Glomerular visceral epithelial cell (primary cell): ENCODE results near the gene FOXI3.

Experiments used
- DNase-seq: peaks from one replicate; pipeline ENCODE4 v3.0.0-alpha.2; 2016; ENCODE audit errors: extremely low spot score

The FOXI3 gene

DNA sequence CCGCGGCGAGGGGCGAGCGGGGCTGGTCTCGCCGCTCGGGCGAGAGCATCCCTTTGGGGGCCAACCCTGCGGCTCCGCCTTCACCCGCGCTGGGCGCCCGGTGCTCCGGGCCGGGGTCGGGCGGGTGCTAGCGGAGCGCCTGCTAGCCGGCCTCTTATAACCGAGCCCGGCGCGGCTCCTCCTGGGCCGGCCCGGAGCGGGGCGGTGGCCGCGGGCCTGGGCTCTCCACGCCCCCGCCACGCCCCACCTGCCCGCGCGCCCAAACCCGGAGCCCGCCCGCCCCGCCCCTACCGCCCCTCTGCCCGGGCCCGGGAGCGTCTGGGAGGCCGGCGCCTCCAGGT lies at the start of gene FOXI3:
Gene FOXI3 (minus strand): TSS at position 129 of the 341 bp plus-strand sequence. CDS start 158 bp downstream, outside the sequence.
- no peak for DNase-seq

- no peak for DNase-seq
These were observed 48.2 kb upstream of the FOXI3 start for GRCh38 chr2:88500691-88501090.

DNA sequence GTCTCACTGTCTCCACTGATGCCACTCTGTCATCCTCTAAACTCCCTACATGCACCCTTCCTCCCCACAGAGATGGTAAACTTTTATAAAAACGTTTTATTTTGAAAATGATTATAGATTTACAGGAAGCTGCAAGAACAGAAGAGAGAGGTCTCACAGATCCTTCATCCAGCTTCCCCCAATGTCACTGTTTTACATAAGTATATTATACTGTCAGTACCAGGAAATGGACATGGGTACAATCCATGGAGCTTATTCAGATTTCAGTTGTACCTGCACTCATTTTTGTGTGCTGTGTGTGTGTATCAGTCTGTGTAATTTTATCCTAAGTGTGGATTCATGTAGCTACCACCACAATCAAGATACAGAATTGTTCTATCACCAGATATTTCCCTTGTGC lies 46.7 kb upstream of the FOXI3 start:
- DNase-seq, result no peak

DNA sequence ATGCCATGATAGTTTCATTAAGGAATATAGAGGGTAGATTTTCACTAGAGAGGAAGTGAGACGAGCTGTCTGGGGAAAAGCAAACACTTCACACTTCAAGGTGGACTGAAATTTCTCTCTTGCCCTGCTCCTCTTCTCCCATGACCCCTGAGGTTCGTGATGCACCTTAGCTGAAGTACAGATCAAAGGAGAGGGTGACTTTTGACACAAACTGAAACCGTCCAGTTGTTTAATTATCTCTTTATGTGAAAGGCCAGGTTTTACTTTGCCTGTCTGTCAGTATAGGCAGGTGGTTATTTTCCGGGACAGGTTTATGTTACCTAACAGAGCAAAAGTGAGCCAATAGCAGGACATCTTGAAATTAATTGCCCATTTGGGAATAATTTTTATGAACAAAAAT lies 41.0 kb upstream of the FOXI3 start:
- DNase-seq, result no peak

- DNase-seq, result no peak
These were observed 39.5 kb upstream of the FOXI3 start for GRCh38 chr2:88492002-88492401.

DNA sequence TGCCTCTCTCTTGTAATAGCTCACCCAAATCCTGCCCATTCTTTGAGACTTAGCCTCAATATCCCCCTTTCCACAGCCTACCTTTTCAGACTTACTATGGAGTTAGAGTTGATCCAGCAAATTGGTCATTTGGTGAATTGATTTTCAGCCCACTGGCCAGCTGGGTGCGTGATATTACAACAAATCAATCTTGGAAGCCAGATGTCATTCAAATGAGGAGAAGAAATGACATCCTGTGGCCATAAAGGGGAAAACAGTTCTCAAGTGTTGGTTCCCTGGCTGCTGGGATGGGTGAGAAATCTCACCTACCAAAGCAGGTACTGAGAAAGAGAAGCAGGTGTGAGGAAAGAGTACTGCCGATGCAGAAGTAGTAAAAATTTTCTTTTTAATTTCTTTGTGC lies 36.7 kb upstream of the FOXI3 start:
- no peak for DNase-seq

DNA sequence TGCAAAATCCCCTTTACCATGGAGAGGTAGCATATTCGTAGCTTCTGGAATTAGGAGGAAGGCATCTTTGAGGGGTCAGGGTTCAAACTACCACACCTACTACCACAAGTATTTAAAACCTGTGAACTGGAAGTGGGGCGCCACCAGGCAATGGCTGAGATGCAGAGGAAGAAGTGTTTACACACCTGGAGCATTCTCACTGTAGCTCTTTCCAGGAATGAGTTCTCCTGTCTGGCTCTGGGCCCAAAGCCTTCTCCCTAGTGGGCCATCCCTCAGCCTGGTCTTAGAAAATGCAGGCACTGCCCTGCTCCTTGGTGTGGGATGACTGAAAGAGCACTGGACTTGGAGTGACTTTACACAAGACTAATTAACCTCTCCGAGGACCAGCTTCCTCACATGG lies 30.7 kb upstream of the FOXI3 start:
- no peak for DNase-seq

DNA sequence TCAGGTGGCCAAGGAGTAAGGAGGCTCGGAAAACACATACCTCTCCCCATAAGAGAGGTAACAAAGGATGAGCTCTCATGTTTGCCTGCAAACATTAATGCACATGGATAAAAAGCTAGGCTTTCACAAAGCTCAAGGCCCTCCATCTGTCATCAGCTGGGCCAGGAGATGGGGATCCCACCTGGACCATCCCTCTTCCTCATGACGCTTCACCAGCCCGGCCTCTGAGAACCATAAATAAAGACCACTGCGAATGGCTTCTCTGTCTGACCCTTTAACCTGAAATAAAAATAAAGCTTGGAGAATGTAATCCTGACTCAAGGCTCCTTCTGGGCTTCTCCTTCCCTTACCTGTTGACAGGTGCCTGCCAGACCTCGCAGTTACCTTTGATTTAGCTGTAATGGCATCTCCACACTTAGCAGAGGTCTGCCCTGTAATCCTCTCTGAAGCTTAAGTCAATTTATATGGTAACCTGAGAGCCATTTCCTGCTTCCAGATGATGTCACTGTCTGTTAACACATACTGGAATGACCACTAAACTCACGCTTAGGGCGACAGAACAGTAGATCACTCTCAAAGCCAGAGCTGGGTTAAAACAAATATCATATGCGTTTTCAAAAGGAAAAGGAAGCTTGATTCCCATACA lies 29.3 kb upstream of the FOXI3 start:
- DNase-seq, result peak; percentile 7

- no peak for DNase-seq
These were observed 20.3 kb upstream of the FOXI3 start for GRCh38 chr2:88472811-88473210.

DNA sequence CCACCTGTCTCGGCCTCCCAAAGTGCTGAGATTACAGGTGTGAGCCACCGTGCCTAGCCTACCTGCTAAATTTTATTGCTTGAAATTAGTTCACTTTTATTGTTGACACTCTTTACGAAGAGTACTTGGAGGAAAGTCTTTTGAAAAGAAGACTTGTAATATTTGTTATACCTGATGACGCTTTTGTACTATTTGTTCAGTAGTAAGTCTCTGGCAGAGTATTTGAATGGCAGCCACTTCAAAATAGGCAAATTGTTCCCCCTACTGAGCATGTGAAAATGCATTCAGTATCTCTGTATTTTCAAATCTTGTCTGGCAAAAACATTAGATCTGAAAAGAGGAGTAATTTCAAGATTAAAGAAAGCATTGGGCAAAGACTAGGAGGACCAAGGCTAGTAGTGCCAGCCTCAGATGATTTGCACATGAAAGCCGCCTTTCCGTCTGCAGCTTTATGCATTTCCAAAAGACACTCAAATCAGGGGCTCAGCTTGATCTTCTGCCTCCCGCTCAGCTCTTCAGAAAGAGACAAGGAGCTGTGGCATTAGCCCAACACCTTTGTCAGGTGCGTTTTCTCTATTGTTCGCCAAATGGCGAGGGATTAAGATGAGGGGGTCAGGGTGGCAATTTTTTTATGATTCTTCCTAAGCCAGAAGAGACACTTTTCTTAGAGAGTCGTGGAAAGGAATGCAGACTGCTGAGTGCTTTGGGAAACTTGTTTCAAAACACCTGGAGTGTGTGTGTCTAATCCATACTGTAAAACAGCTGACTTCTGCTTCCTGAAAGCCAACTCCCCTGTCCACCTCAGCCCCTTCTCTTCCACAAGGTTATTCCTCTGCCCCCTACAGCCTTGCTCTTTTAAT lies 18.8 kb upstream of the FOXI3 start:
- DNase-seq, result no peak

DNA sequence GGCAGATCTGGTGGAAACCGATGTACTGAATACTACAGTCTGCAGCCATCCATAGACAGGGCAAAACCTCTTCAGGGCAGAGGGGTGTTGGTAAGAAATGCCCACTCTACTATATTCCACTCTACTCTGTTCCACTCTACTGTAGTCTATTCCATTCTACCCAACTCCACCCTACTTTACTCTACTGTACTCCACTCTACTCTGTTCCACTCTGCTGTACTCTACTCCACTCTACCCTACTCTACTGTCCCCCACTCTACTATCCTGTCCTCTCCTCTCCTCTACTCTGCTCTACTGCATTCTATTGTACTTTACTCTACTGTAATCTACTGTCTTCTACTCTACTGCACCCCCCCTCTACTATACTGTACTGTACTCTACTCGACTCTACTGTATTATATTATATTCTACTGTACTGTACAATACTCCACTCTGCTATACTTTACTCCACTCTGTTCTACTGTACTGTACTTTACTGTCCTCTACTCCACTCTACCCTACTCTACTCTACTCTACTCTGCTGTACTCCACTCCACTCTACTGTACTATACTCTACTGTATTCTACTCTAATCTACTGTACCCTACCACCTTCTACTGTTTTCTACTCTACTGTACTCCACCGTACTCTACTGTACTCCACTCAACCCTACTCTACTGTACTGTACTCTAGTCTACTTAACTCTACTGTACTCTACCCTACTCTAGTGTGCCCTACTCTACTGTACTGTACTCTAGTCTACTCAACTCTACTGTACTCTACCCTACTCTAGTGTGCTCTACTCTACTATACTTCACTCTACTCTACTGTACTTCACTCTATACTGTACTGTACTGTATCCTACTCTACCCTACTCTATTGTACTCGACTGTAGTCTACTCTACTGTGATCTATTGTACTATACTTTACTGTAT lies 17.0 kb upstream of the FOXI3 start:
- no peak for DNase-seq

GRCh38 chr2:88464153-88464552 lies 11.7 kb upstream of the FOXI3 start:
- DNase-seq, result no peak

DNA sequence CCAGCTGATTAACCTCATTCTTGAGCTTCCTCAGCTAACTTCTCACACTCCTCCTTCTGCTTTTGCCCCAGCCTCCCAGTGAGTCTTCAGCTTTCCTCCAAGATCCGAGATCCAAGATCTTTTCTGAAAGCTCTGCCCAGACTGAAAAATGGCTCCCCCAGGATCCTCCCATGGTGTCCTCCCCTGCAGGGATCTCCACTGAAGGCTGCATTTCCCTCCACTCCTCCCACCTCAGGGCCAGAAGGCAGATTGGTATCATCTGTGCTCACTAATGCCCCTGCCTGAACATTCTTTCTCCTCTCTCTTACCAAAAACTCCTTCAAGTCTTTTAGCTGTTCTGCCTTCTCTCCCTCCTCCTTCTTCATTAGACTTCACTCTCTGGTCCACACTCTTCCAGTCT lies 6.1 kb upstream of the FOXI3 start:
- DNase-seq, result no peak

DNA sequence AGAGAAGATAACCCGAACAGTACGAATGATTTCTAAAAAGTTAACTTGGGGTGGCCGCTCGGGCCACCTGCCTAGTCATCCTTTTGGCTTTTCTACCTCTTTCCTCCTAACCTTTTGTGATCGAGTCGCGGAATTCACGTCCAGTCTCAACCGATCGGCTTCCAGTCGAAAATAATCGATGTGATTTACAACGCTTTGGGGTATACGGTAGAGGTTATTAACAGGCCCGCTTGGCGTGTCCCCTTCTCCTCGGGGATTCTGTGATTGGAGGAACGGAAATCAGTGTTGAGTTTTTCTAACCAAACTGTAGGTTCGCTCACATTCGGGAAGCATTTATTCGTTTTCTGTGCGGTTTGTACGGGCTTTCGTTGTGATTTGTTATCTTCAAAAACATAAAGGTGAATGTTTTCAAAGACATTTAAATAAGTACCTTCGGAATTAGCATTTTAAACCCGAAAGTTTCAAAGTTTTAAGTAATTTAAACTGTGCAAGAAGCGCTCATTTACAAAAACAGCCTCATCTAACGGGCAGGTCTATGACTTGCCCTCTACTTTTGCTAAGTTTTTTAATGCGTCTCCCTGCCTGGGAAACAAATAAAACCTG lies 588 bp upstream of the FOXI3 start:
- DNase-seq, result no peak

DNA sequence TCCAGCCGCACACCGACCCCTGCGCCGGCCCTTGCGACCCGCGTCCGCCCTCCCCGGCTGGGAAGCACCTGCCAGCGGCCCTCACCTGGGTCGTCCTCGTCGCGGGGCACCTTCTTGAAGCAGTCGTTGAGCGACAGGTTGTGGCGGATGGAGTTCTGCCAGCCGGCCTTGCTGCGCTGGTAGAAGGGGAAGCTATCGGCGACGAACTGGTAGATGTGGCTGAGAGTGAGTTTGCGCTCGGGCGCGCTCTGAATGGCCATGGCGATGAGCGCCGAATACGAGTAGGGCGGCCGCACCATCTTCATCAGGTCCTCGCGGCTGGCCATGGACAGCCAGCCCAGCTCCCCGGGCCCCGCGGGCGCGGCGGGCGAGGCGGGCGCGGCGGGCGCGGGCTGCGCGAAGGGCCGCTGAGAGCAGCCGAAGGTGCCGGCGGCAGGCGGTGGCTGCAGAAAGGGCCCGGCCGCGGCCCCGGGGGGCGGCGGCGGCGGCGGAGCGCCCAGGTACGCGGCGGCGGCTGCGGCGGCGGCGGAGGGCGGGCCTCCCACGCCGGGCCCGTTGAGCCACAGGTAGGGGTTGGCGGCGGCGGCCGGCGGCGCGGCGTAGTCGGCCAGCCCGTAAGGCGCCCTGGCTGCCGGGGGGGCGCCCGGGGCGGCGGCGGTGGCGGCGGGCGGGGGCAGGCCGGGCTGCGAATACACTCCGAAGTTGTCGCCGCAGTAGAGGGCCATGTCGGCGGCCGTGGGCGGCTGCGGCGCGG lies 505 bp downstream of the FOXI3 start:
- DNase-seq, result no peak

- no peak for DNase-seq
These were observed 1.3 kb downstream of the FOXI3 start for GRCh38 chr2:88450925-88451810.

- no peak for DNase-seq
These were observed 2.3 kb downstream of the FOXI3 start for GRCh38 chr2:88450186-88450585.

- DNase-seq, result no peak
These were observed 4.2 kb downstream of the FOXI3 start for GRCh38 chr2:88448248-88448647.

DNA sequence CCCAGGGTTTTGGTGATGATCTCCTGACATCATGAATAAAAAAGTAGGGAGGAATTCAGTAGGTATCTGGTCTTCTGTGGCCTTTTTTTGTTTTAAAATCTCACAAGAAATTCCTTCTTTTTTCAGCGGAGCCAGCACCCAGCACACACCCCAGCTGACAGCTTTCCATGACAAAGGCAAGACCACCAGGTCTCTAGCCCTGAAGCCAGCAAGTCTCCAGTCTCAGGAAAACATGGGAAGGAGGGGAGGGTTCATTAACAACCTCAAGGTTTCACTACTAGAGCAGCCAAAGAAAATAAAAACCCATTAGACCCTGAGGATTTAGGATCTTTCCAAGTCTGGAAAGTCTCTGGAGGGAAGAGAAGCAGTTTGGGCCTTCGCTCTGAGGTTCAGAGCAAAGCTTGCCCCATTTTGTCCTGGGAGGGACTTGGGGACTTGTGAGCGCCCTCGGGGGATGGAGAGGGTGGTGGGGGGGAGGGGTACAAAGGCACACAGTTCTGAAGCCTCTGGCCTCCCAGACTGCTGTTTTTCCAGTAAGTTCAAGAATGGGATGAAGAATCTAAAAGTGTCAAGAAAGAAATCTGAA lies 9.0 kb downstream of the FOXI3 start:
- no peak for DNase-seq

GRCh38 chr2:88442473-88442872 lies 10.0 kb downstream of the FOXI3 start:
- no peak for DNase-seq
